HepG2 (cell line): ENCODE results near the gene ATPAF1. TPM values are rescaled to one million over a fixed set of nuclear protein-coding genes. Genes with fewer than 3 reads are reported as not detected.
A peak's percentile ranks its signal among the peaks of the same experiment; 100 is the strongest.

ENCODE experiments used
- ATAC-seq: fragments of 200-7000 bp; cut with Tn5 transposase; 3 replicates; pipeline ENCODE4 v1.9.1; 2020; ENCODE audit warnings: mild to moderate bottlenecking, moderate library complexity
- BruUV-seq: library from RNA; stranded (reverse); fragments of 400-500 nt; replicated peaks from 2 replicates; lab custom pipeline; 2021; lab: Mats Ljungman, UMichigan
- CTCF ChIA-PET: fragments of 300-600 bp; formaldehyde crosslinking; extraction: SDS; loops from one replicate; lab custom pipeline; 2021; ENCODE audit warnings: low total read pairs, inconsistent platforms, low intra/inter-chr PET ratio; lab: Yijun Ruan, JAX
- POLR2A ChIA-PET: fragments of 350-600 bp; sonication (Branson Sonifier 250); formaldehyde crosslinking; loops from one replicate; lab custom pipeline; 2020; ENCODE audit warnings: antibody characterized with exemption, inconsistent platforms; lab: Yijun Ruan, JAX
- DNase-seq: peaks from one replicate; pipeline ENCODE4 v3.0.0-alpha.2; 2015; ENCODE audit warnings: low spot score
- FAIRE-seq: peaks from 3 replicates; lab custom pipeline; 2011; peaks lifted over from hg19 to GRCh38; lab: Jason Lieb, UNC
- H2AFZ ChIP-seq: one replicate; pipeline ENCODE4 v1.6.1; 2011; ENCODE audit warnings: low read length, inconsistent platforms
- H3K27ac ChIP-seq: fragments of 300-600 bp; 3 replicates; pipeline ENCODE4 v1.8.0; 2011; ENCODE audit warnings: mixed run types, mild to moderate bottlenecking, mixed read lengths, low read length, inconsistent platforms; ENCODE audit not compliant: insufficient read depth; ENCODE audit errors: extremely low read length
- H3K27me3 ChIP-seq, 2 experiments: fragments of 200-600 bp in 1 of 2; 2 replicates in 1 of 2; 3 replicates in 1 of 2; pipeline versions ENCODE4 v1.6.0 to v1.8.0; 2011; ENCODE audit warnings: low read length in 2 of 2, mild to moderate bottlenecking in 2 of 2, moderate library complexity in 2 of 2, inconsistent platforms in 1 of 2; ENCODE audit not compliant: insufficient read depth in 2 of 2, control insufficient read depth in 1 of 2
- H3K36me3 ChIP-seq, 2 experiments: fragments of 200-600 bp in 1 of 2; replicated peaks in 1 of 2; 2 replicates in 1 of 2; 3 replicates in 1 of 2; pipeline versions ENCODE4 v1.5.1 to v1.8.0; 2011; ENCODE audit warnings: low read length in 2 of 2, inconsistent platforms in 1 of 2; ENCODE audit not compliant: insufficient read depth in 2 of 2, control insufficient read depth in 1 of 2
- H3K4me1 ChIP-seq: 2 replicates; pipeline ENCODE4 v1.5.1; 2012; ENCODE audit warnings: low read length, inconsistent platforms; ENCODE audit not compliant: insufficient read depth
- H3K4me2 ChIP-seq: 2 replicates; pipeline ENCODE4 v1.6.0; 2011; ENCODE audit warnings: low read depth, low read length, inconsistent platforms
- H3K4me3 ChIP-seq, 3 experiments: fragments of 200-600 bp in 1 of 3; sonication (generic), shearing (Covaris generic) in 1 of 3; replicated peaks in 1 of 3; 2 replicates each; pipeline ENCODE4 v1.5.1; 2011 to 2016; ENCODE audit warnings: low read length in 3 of 3, inconsistent platforms in 2 of 3, low read depth in 2 of 3, mild to moderate bottlenecking in 2 of 3, control low read depth in 1 of 3, mixed read lengths in 1 of 3; ENCODE audit not compliant: insufficient read depth in 1 of 3
- H3K79me2 ChIP-seq: one replicate; pipeline ENCODE4 v1.6.1; 2011; ENCODE audit warnings: low read length, inconsistent platforms; ENCODE audit not compliant: insufficient read depth
- H3K9ac ChIP-seq: 2 replicates; pipeline ENCODE4 v1.6.0; 2011; ENCODE audit warnings: mild to moderate bottlenecking, low read depth, low read length, inconsistent platforms; ENCODE audit not compliant: insufficient read depth
- H3K9me3 ChIP-seq: 2 replicates; pipeline ENCODE4 v1.5.1; 2012; ENCODE audit warnings: mild to moderate bottlenecking, low read length
- H4K20me1 ChIP-seq: 2 replicates; pipeline ENCODE4 v1.6.0; 2011; ENCODE audit warnings: inconsistent platforms, mild to moderate bottlenecking, low read length, moderate library complexity; ENCODE audit not compliant: insufficient read depth
- CBX5 ChIP-seq: sonication (generic); formaldehyde crosslinking; IDR thresholded peaks from 2 replicates; pipeline ENCODE4 v1.4.0; 2020; ENCODE audit warnings: missing genetic modification reagents, borderline replicate concordance
- CCDC6 ChIP-seq: sonication (generic); formaldehyde crosslinking; IDR thresholded peaks from 2 replicates; pipeline ENCODE4 v1.8.1; 2022; ENCODE audit warnings: mild to moderate bottlenecking, missing genetic modification reagents, moderate library complexity
- CEBPB ChIP-seq: IDR thresholded peaks from 2 replicates; pipeline ENCODE4 v1.6.1; 2011; ENCODE audit warnings: low read depth, low read length, improper control_type of control experiment, borderline replicate concordance
- CEBPG ChIP-seq: IDR thresholded peaks from 2 replicates; pipeline ENCODE4 v1.6.1; 2016
- GABPA ChIP-seq, 2 experiments: IDR thresholded peaks; 2 replicates each; pipeline ENCODE4 v1.6.1; 2011 to 2016; ENCODE audit warnings: low read depth in 2 of 2, low read length in 1 of 2, missing biosample characterization in 1 of 2, missing genetic modification characterization in 1 of 2
- RARG ChIP-seq: sonication (generic); formaldehyde crosslinking; IDR thresholded peaks from 2 replicates; pipeline ENCODE4 v1.4.0; 2020; ENCODE audit warnings: low read depth, mild to moderate bottlenecking, missing genetic modification reagents
- REST ChIP-seq, 2 experiments: IDR thresholded peaks; 2 replicates each; pipeline ENCODE4 v1.6.1; 2011 to 2012; ENCODE audit warnings: low read length in 2 of 2, borderline replicate concordance in 1 of 2, low read depth in 1 of 2, mild to moderate bottlenecking in 1 of 2, moderate library complexity in 1 of 2
- ZNF530 ChIP-seq: sonication (generic); formaldehyde crosslinking; IDR thresholded peaks from 2 replicates; pipeline ENCODE4 v1.5.0; 2020; ENCODE audit warnings: low read depth, mild to moderate bottlenecking, missing genetic modification reagents
- WGBS: methylation state at CpG from one replicate; pipeline ENCODE4 v1.1.6; 2017; ENCODE audit warnings: low lambda C conversion rate; 5-methylcytosine and 5-hydroxymethylcytosine counted together
- in situ Hi-C: cut with HindIII; loops from 2 replicates; pipeline ENCODE4 v1.10.0; 2017; ENCODE audit warnings: low pct_unique_long_range_greater_than_20kb; ENCODE audit not compliant: extremely low pct_ligation_motif_present
- intact Hi-C: fragments of 100-400 bp; cut with micrococcal nuclease; formaldehyde crosslinking; loops from one replicate; pipeline ENCODE4 v1.10.0; 2022; ENCODE audit not compliant: unreplicated experiment
- polyA plus RNA-seq, 8 experiments: library from polyadenylated mRNA; depleted of rRNA in 3 of 8; stranded (reverse) in 7 of 8; unstranded in 1 of 8; fragments of >200 nt; fragmentation: Illumina TruSeq in 4 of 8; extraction: Trizol in 4 of 8; gene quantifications; 2 replicates each; pipeline versions ENCODE4 v1.2.1 to v1.2.3, GENCODE V29; 2011 to 2016; ENCODE audit warnings: low read depth in 4 of 8, missing spikeins in 1 of 8, mixed read lengths in 1 of 8; ENCODE audit not compliant: insufficient read depth in 1 of 8
- total RNA-seq, 5 experiments: library from RNA; depleted of rRNA; stranded (reverse); fragments of >200 nt; fragmentation: Illumina TruSeq; extraction: Trizol; gene quantifications; 2 replicates each; pipeline ENCODE4 v1.2.3, GENCODE V29; 2016; ENCODE audit warnings: low read depth in 1 of 5

ATPAF1 gene
- total and polyA plus RNA-seq, 2 of the 13 experiments (the other 11 are each of a cell fraction or from before 2014, with no cell fraction given): 66.6 to 76.7 TPM

GRCh38 chr1:46703927-46704641, 35.9 kb upstream of the ATPAF1 start:
- H3K9ac ChIP-seq: no peak overlapping the region
- H3K4me1 ChIP-seq: no peaks in the 10 kb centered on the region
- in situ Hi-C loops (no loop called here), intact Hi-C loops (no loop called here)
- FAIRE-seq (no peak), ATAC-seq (no peak), DNase-seq (no peak)
- ChIA-PET POLR2A (interaction anchor here (1.1 kb wide), 1 partner anchor 16 kb away, joined by 3 read pairs; no protein-coding TSS in a partner anchor), CTCF (no interaction called here)
- H3K4me2 ChIP-seq: no peak overlapping the region
- TF ChIP-seq GABPA (IDR thresholded peaks at IDR 0.05; ENCODE audit: low read depth, low read length): no peak
- TF ChIP-seq GABPA (CRISPR knock-in tag; IDR thresholded peaks at IDR 0.05; ENCODE audit: low read depth): no peak
- TF ChIP-seq RARG (CRISPR knock-in tag): no peak
- peak; percentile 13; the same call in 1 of the 2 replicates for TF ChIP-seq CEBPB
- TF ChIP-seq CEBPG (CRISPR knock-in tag): peak; percentile 32; the same call in 1 of the 2 replicates
- no peak for TF ChIP-seq REST (IDR thresholded peaks at IDR 0.05; ENCODE audit: borderline replicate concordance in 1 of 2, low read depth in 1 of 2, low read length in 2 of 2)
- no peak for TF ChIP-seq CCDC6
- no peak for TF ChIP-seq ZNF530 (CRISPR knock-in tag)
- no peak for TF ChIP-seq CBX5 (CRISPR knock-in tag)
- H3K36me3 ChIP-seq: peaks cover 16 to 68% of the 10 kb centered on the region in 2 experiments
- no TSS peak for BruUV-seq
- H4K20me1 ChIP-seq: no peaks in the 10 kb centered on the region
- WGBS: 61% methylated on average over 3 of the region's 3 CpGs
- H3K9me3 ChIP-seq: no peaks in the 10 kb centered on the region
- no peak overlapping the region for H2AFZ ChIP-seq
- no peaks in the 10 kb centered on the region for H3K79me2 ChIP-seq
- H3K27ac ChIP-seq: no peak overlapping the region
- no peaks in the 10 kb centered on the region for H3K27me3 ChIP-seq
- no peak overlapping the region for H3K4me3 ChIP-seq
